Breast epithelium (tissue), 4 donors: ENCODE results near the gene LDLR. TPM values are rescaled to one million over a fixed set of nuclear protein-coding genes. Genes with fewer than 3 reads are reported as not detected.

Experiments
- DNase-seq, 2 donors: peaks; one replicate each; pipeline ENCODE4 v3.0.0-alpha.2; 2019; ENCODE audit warnings: low spot score in 2 of 2
- H3K27ac ChIP-seq, 2 donors: fragments of 200-600 bp; sonication (generic) in 1 of 2; one replicate each; pipeline ENCODE4 v1.5.1; 2016 to 2019; ENCODE audit warnings: mild to moderate bottlenecking in 1 of 2
- H3K27me3 ChIP-seq, 2 donors: fragments of 200-600 bp; sonication (generic) in 1 of 2; one replicate each; pipeline versions ENCODE4 v1.5.1 to v1.6.0; 2017 to 2019; ENCODE audit warnings: control low read depth in 1 of 2, mild to moderate bottlenecking in 1 of 2
- H3K36me3 ChIP-seq: fragments of 200-600 bp; one replicate; pipeline ENCODE4 v1.5.1; 2019
- H3K4me1 ChIP-seq, 2 donors: fragments of 200-600 bp; sonication (generic); one replicate each; pipeline ENCODE4 v1.5.1; 2016 to 2019; ENCODE audit warnings: control low read depth in 1 of 2
- H3K4me3 ChIP-seq, 3 donors: fragments of 200-600 bp; sonication (generic); 1 replicate in 2 of 3; 2 replicates in 1 of 3; pipeline ENCODE4 v1.5.1; 2016 to 2019; ENCODE audit warnings: mild to moderate bottlenecking in 3 of 3, moderate library complexity in 2 of 3
- H3K9me3 ChIP-seq, 2 donors: fragments of 200-600 bp; sonication (generic) in 1 of 2; one replicate each; pipeline ENCODE4 v1.5.1; 2016 to 2019; ENCODE audit warnings: control low read depth in 1 of 2
- POLR2A ChIP-seq: fragments of 450-650 bp; IDR thresholded peaks from one replicate; pipeline ENCODE4 v1.6.1; 2016; ENCODE audit warnings: antibody characterized with exemption, mild to moderate bottlenecking, moderate library complexity
- POLR2AphosphoS5 ChIP-seq, 3 donors: sonication (generic); formaldehyde crosslinking; IDR thresholded peaks; one replicate each; pipeline ENCODE4 v1.6.1; 2017; ENCODE audit warnings: antibody characterized with exemption in 3 of 3
- intact Hi-C: fragments of 100-400 bp; cut with DNase I; formaldehyde crosslinking; loops from one replicate; pipeline ENCODE4 v1.15.1; 2023; ENCODE audit warnings: low total_unique reads
- total RNA-seq, 3 donors: library from RNA; depleted of rRNA; stranded (reverse); fragments of >200 nt; gene quantifications; one replicate each; pipeline ENCODE4 v1.1.0, GENCODE V29; 2016
- TF ChIP-seq, protein P1 (sequence below), 3 donors: fragments of 450-650 bp; IDR thresholded peaks; one replicate each; pipeline ENCODE4 v1.5.1; 2016 to 2017; ENCODE audit warnings: antibody characterized with exemption in 3 of 3, mild to moderate bottlenecking in 3 of 3, moderate library complexity in 3 of 3

LDLR gene
- total RNA-seq, 3 donors from 2014 or later = 12.6 to 47.4 (median 45.6) TPM

- no peak for DNase-seq
- Histone ChIP-seq H3K9me3 (no peaks in the 10 kb centered on the region), H3K27ac (peak overlapping the region; percentile 29 to 65), H3K4me1 (peaks cover 0 to 2% of the 10 kb centered on the region in 2 donors), H3K36me3 (peaks cover 5% of the 10 kb centered on the region), H3K27me3 (no peaks in the 10 kb centered on the region), H3K4me3 (no peak overlapping the region)
- TF ChIP-seq, protein P1, sequence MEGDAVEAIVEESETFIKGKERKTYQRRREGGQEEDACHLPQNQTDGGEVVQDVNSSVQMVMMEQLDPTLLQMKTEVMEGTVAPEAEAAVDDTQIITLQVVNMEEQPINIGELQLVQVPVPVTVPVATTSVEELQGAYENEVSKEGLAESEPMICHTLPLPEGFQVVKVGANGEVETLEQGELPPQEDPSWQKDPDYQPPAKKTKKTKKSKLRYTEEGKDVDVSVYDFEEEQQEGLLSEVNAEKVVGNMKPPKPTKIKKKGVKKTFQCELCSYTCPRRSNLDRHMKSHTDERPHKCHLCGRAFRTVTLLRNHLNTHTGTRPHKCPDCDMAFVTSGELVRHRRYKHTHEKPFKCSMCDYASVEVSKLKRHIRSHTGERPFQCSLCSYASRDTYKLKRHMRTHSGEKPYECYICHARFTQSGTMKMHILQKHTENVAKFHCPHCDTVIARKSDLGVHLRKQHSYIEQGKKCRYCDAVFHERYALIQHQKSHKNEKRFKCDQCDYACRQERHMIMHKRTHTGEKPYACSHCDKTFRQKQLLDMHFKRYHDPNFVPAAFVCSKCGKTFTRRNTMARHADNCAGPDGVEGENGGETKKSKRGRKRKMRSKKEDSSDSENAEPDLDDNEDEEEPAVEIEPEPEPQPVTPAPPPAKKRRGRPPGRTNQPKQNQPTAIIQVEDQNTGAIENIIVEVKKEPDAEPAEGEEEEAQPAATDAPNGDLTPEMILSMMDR (IDR thresholded peaks at IDR 0.05) = no peak
- TF ChIP-seq POLR2AphosphoS5 (IDR thresholded peaks at IDR 0.05) (no peak), POLR2A (no peak)
- intact Hi-C loops = no loop called here
Measured at GRCh38 chr19:11169896-11170678, 80.8 kb downstream of the LDLR start.

GRCh38 chr19:11171144-11171543 is 81.9 kb downstream of the LDLR start:
- no peaks in the 10 kb centered on the region for H3K4me1 ChIP-seq
- no peaks in the 10 kb centered on the region for H3K9me3 ChIP-seq
- no peak overlapping the region for H3K4me3 ChIP-seq
- no peak overlapping the region for H3K27ac ChIP-seq
- H3K36me3 ChIP-seq = peaks cover 5% of the 10 kb centered on the region
- intact Hi-C loops = no loop called here
- no peaks in the 10 kb centered on the region for H3K27me3 ChIP-seq
- TF ChIP-seq POLR2AphosphoS5 (IDR thresholded peaks at IDR 0.05) (no peak), POLR2A (no peak)
- TF ChIP-seq, protein P1 (IDR thresholded peaks at IDR 0.05) = no peak
- no peak for DNase-seq

- Histone ChIP-seq H3K9me3 (no peaks in the 10 kb centered on the region), H3K27me3 (no peaks in the 10 kb centered on the region)
- intact Hi-C loops = no loop called here
Measured at GRCh38 chr19:11172576-11172975, 83.3 kb downstream of the LDLR start.

GRCh38 chr19:11173516-11174155 is 84.4 kb downstream of the LDLR start:
- intact Hi-C loops = no loop called here
- Histone ChIP-seq H3K27ac (no peak overlapping the region), H3K4me1 (no peaks in the 10 kb centered on the region), H3K9me3 (no peaks in the 10 kb centered on the region), H3K27me3 (no peaks in the 10 kb centered on the region), H3K4me3 (no peak overlapping the region), H3K36me3 (peaks cover 9% of the 10 kb centered on the region)
- DNase-seq = no peak
- TF ChIP-seq POLR2A (no peak), POLR2AphosphoS5 (IDR thresholded peaks at IDR 0.05) (no peak)
- TF ChIP-seq, protein P1 (IDR thresholded peaks at IDR 0.05) = no peak

More at GRCh38 chr19:11172576-11172975, 83.3 kb downstream of the LDLR start:
- no peak for DNase-seq
- TF ChIP-seq POLR2A (no peak), POLR2AphosphoS5 (IDR thresholded peaks at IDR 0.05) (no peak)
- TF ChIP-seq, protein P1 (IDR thresholded peaks at IDR 0.05) = no peak
- H3K36me3 ChIP-seq = peaks cover 9% of the 10 kb centered on the region
- no peaks in the 10 kb centered on the region for H3K4me1 ChIP-seq
- H3K4me3 ChIP-seq = no peak overlapping the region
- peak overlapping the region in 1 of 2 donors; percentile 30 for H3K27ac ChIP-seq

DNA sequence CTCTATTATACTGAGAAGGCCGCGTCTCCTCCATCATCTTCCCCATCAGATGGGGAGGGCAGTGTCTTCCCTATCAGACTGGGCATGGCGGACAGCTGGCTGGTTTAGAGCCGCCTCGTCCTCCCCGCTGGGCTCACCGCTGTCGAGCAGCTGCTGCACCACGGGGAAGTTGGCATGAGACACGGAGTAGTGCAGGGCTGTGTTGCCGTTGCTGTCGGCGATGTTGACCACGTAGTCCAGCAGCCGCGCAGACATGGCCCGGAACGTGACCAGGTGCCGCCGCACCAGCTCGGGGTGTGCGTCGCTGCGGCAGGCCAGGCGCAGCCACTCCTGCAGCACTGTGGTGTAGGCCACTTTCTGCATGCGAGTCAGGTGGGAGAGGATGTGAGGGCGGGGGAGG is 85.1 kb downstream of the LDLR start:
- Histone ChIP-seq H3K36me3 (peaks cover 9% of the 10 kb centered on the region), H3K27ac (no peak overlapping the region), H3K4me3 (no peak overlapping the region), H3K4me1 (no peaks in the 10 kb centered on the region), H3K9me3 (no peaks in the 10 kb centered on the region), H3K27me3 (no peaks in the 10 kb centered on the region)
- no peak for DNase-seq
- TF ChIP-seq, protein P1 (IDR thresholded peaks at IDR 0.05) = no peak
- TF ChIP-seq POLR2AphosphoS5 (IDR thresholded peaks at IDR 0.05) (no peak), POLR2A (no peak)
- intact Hi-C loops = no loop called here
